GM12878 (cell line): ENCODE results near the gene MIF. TPM values are rescaled to one million over a fixed set of nuclear protein-coding genes. Genes with fewer than 3 reads are reported as not detected.
A peak's percentile ranks its signal among the peaks of the same experiment; 100 is the strongest.

Source experiments
- ATF7 ChIP-seq: fragments of 450-650 bp; IDR thresholded peaks from 2 replicates; pipeline ENCODE4 v1.6.1; 2016; ENCODE audit warnings: low read depth, mild to moderate bottlenecking
- E4F1 ChIP-seq: fragments of 450-650 bp; IDR thresholded peaks from 2 replicates; pipeline ENCODE4 v1.6.1; 2018; ENCODE audit warnings: borderline replicate concordance, mild to moderate bottlenecking; ENCODE audit not compliant: partially characterized antibody
- EZH2 ChIP-seq: IDR thresholded peaks from 2 replicates; pipeline ENCODE4 v1.6.1; 2012; ENCODE audit warnings: low read depth, mild to moderate bottlenecking, control low read depth, inconsistent platforms, low read length, borderline replicate concordance; ENCODE audit not compliant: control insufficient read depth
- FOXK2 ChIP-seq: fragments of 450-650 bp; IDR thresholded peaks from 2 replicates; pipeline ENCODE4 v1.6.1; 2017; ENCODE audit warnings: mild to moderate bottlenecking, moderate library complexity
- HCFC1 ChIP-seq: fragments of 150-350 bp; IDR thresholded peaks from 2 replicates; pipeline ENCODE4 v1.6.1; 2014; ENCODE audit warnings: low read length
- IKZF2 ChIP-seq, 2 experiments: fragments of 450-650 bp; IDR thresholded peaks; 2 replicates each; pipeline ENCODE4 v1.6.1; 2017; ENCODE audit warnings: mild to moderate bottlenecking in 2 of 2, moderate library complexity in 2 of 2
- KLF5 ChIP-seq: fragments of 450-650 bp; IDR thresholded peaks from 2 replicates; pipeline ENCODE4 v1.6.1; 2014; ENCODE audit warnings: mild to moderate bottlenecking; ENCODE audit not compliant: partially characterized antibody
- MEF2A ChIP-seq: IDR thresholded peaks from 2 replicates; pipeline ENCODE4 v1.6.1; 2011; ENCODE audit warnings: low read depth, mild to moderate bottlenecking, low read length, moderate library complexity; ENCODE audit not compliant: insufficient read depth
- MEF2B ChIP-seq: fragments of 450-650 bp; IDR thresholded peaks from 2 replicates; pipeline ENCODE4 v1.6.1; 2018; ENCODE audit warnings: mild to moderate bottlenecking, moderate library complexity; ENCODE audit not compliant: partially characterized antibody, poor library complexity, severe bottlenecking
- MYB ChIP-seq: fragments of 150-350 bp; IDR thresholded peaks from 2 replicates; pipeline ENCODE4 v1.6.1; 2014; ENCODE audit warnings: mild to moderate bottlenecking, low read depth, low read length, borderline replicate concordance
- NFYB ChIP-seq: IDR thresholded peaks from 2 replicates; pipeline ENCODE4 v1.6.1; 2011; ENCODE audit warnings: low read depth, mild to moderate bottlenecking, low read length, improper control_type of control experiment, moderate library complexity; ENCODE audit not compliant: insufficient read depth
- POU2F2 ChIP-seq: IDR thresholded peaks from 3 replicates; pipeline ENCODE4 v1.6.1; 2011; ENCODE audit warnings: low read depth, mild to moderate bottlenecking, low read length, borderline replicate concordance
- RBBP5 ChIP-seq: fragments of 200-600 bp; sonication (generic); conservative IDR thresholded peaks from 2 replicates; pipeline ENCODE4 v1.6.1; 2016
- RELA ChIP-seq: fragments of 450-650 bp; IDR thresholded peaks from 2 replicates; pipeline ENCODE4 v1.8.0; 2014; ENCODE audit warnings: borderline replicate concordance; ENCODE audit not compliant: partially characterized antibody
- RELB ChIP-seq: fragments of 450-650 bp; IDR thresholded peaks from 2 replicates; pipeline ENCODE4 v1.6.1; 2017; ENCODE audit warnings: low read depth, mild to moderate bottlenecking, moderate library complexity
- RFX5 ChIP-seq: IDR thresholded peaks from 2 replicates; pipeline ENCODE4 v1.6.1; 2011; ENCODE audit warnings: low read depth, low read length, improper control_type of control experiment
- SP1 ChIP-seq: IDR thresholded peaks from one replicate; pipeline ENCODE4 v1.6.1; 2011; ENCODE audit warnings: low read depth, low read length
- SREBF1 ChIP-seq: IDR thresholded peaks from 2 replicates; pipeline ENCODE4 v1.6.1; 2012; ENCODE audit warnings: mild to moderate bottlenecking, low read length
- TARDBP ChIP-seq: IDR thresholded peaks from 2 replicates; pipeline ENCODE4 v1.6.1; 2016; ENCODE audit warnings: borderline replicate concordance
- ZNF24 ChIP-seq: fragments of 450-650 bp; IDR thresholded peaks from 2 replicates; pipeline ENCODE4 v1.6.1; 2017; ENCODE audit warnings: antibody characterized with exemption, mild to moderate bottlenecking
- ZZZ3 ChIP-seq: IDR thresholded peaks from 2 replicates; pipeline ENCODE4 v1.6.1; 2011; ENCODE audit warnings: low read depth; ENCODE audit not compliant: control insufficient read depth, insufficient read length
- polyA plus RNA-seq, 11 experiments: library from polyadenylated mRNA; depleted of rRNA in 4 of 11; unstranded in 6 of 11; stranded (reverse) in 5 of 11; fragments of >200 nt; fragmentation: Nextera tagmentation in 4 of 11; fragmentation: Illumina TruSeq in 1 of 11; extraction: Ambion mirVana in 4 of 11; extraction: Trizol in 1 of 11; gene quantifications; 1 replicate in 1 of 11; 2 replicates in 10 of 11; pipeline versions ENCODE4 v1.2.1 to v1.2.3, GENCODE V29; 2011 to 2016; ENCODE audit warnings: inconsistent platforms in 2 of 11, missing spikeins in 2 of 11, low read depth in 1 of 11
- total RNA-seq, 4 experiments: library from RNA; depleted of rRNA in 3 of 4; stranded (reverse); fragments of >200 nt in 3 of 4; fragmentation: Illumina TruSeq in 1 of 4; extraction: Trizol in 1 of 4; gene quantifications; 2 replicates each; pipeline versions ENCODE4 v1.2.1 to v1.2.3, GENCODE V29; 2013 to 2021
- TF ChIP-seq, protein P1 (sequence below): fragments of 450-650 bp; IDR thresholded peaks from 2 replicates; pipeline ENCODE4 v1.6.1; 2017; ENCODE audit warnings: mild to moderate bottlenecking, moderate library complexity

The MIF gene
- total and polyA plus RNA-seq, 10 of the 15 experiments (the other 5 are each of a cell fraction or from before 2014, with no cell fraction given), result 37.7 to 2,972 (median 766) TPM

GRCh38 chr22:23849009-23850006 lies 44.9 kb upstream of the MIF start (continued):
- TF ChIP-seq RELB, result no peak
- TF ChIP-seq IKZF2 (IDR thresholded peaks at IDR 0.05), result peak in 1 of 2 experiments; percentile 50; a peak in 1 of 4 replicates
- TF ChIP-seq E4F1, result no peak
- no peak for TF ChIP-seq MYB
- TF ChIP-seq SREBF1, result no peak
- TF ChIP-seq MEF2A, result 0 out of 2 replicates have a peak, but pooled peaks have one; percentile 26
- 0 out of 2 replicates have a peak, but pooled peaks have one; percentile 31 for TF ChIP-seq HCFC1
- no peak for TF ChIP-seq KLF5
- TF ChIP-seq, protein P1, sequence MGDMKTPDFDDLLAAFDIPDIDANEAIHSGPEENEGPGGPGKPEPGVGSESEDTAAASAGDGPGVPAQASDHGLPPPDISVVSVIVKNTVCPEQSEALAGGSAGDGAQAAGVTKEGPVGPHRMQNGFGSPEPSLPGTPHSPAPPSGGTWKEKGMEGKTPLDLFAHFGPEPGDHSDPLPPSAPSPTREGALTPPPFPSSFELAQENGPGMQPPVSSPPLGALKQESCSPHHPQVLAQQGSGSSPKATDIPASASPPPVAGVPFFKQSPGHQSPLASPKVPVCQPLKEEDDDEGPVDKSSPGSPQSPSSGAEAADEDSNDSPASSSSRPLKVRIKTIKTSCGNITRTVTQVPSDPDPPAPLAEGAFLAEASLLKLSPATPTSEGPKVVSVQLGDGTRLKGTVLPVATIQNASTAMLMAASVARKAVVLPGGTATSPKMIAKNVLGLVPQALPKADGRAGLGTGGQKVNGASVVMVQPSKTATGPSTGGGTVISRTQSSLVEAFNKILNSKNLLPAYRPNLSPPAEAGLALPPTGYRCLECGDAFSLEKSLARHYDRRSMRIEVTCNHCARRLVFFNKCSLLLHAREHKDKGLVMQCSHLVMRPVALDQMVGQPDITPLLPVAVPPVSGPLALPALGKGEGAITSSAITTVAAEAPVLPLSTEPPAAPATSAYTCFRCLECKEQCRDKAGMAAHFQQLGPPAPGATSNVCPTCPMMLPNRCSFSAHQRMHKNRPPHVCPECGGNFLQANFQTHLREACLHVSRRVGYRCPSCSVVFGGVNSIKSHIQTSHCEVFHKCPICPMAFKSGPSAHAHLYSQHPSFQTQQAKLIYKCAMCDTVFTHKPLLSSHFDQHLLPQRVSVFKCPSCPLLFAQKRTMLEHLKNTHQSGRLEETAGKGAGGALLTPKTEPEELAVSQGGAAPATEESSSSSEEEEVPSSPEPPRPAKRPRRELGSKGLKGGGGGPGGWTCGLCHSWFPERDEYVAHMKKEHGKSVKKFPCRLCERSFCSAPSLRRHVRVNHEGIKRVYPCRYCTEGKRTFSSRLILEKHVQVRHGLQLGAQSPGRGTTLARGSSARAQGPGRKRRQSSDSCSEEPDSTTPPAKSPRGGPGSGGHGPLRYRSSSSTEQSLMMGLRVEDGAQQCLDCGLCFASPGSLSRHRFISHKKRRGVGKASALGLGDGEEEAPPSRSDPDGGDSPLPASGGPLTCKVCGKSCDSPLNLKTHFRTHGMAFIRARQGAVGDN, result no peak
- TF ChIP-seq ZZZ3, result no peak
- TF ChIP-seq SP1, result no peak
- TF ChIP-seq TARDBP, result no peak
- TF ChIP-seq ZNF24, result no peak
- TF ChIP-seq RFX5, result no peak
- TF ChIP-seq MEF2B, result no peak
- peak; percentile 80 for TF ChIP-seq RELA
- TF ChIP-seq EZH2, result no peak
- TF ChIP-seq FOXK2, result no peak
- TF ChIP-seq ATF7, result no peak
- no peak; the same call in 2 of the 3 replicates for TF ChIP-seq POU2F2
- no peak for TF ChIP-seq NFYB
- no peak for TF ChIP-seq RBBP5
